Central memory CD4-positive, alpha-beta T cell (primary cell): ENCODE measurements around the gene IGSF3.
A peak's percentile ranks its signal among the peaks of the same experiment; 100 is the strongest.
"Not testable (repeated sequence)": the region's sequence is repeated elsewhere in the genome, so short reads cannot be mapped to it uniquely, and the experiment has no call there.

Experiments used
- DNase-seq: peaks from one replicate; pipeline ENCODE4 v3.0.0; 2022

The IGSF3 gene

GRCh38 chr1:116595065-116595840 is 72.3 kb downstream of the IGSF3 start:
- not testable (repeated sequence) for DNase-seq

DNA sequence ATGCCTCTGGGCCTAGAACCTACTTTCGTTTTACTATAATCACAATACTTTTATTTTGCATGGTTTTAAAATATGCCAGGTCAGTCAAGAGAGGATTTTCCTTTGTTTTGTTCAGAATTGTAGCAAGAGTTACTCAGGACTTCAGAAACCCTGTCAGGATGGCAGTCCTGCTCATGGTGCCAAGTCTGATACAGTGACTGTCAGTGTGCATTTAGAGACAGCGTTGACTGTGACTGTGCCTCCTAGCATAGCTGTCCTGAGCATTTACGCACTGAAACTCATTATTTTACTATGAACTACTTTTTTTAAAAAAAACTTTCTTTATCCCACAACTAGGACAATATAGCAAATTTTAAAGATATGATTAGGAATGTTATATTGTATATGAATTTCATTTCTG is 73.6 kb downstream of the IGSF3 start:
- not testable (repeated sequence) for DNase-seq

- not testable (repeated sequence) for DNase-seq
These were observed 74.1 kb downstream of the IGSF3 start for GRCh38 chr1:116593401-116593800.

GRCh38 chr1:116591951-116592605 is 75.5 kb downstream of the IGSF3 start:
- not testable (repeated sequence) for DNase-seq

GRCh38 chr1:116591006-116591950 is 76.3 kb downstream of the IGSF3 start:
- not testable (repeated sequence) for DNase-seq

DNA sequence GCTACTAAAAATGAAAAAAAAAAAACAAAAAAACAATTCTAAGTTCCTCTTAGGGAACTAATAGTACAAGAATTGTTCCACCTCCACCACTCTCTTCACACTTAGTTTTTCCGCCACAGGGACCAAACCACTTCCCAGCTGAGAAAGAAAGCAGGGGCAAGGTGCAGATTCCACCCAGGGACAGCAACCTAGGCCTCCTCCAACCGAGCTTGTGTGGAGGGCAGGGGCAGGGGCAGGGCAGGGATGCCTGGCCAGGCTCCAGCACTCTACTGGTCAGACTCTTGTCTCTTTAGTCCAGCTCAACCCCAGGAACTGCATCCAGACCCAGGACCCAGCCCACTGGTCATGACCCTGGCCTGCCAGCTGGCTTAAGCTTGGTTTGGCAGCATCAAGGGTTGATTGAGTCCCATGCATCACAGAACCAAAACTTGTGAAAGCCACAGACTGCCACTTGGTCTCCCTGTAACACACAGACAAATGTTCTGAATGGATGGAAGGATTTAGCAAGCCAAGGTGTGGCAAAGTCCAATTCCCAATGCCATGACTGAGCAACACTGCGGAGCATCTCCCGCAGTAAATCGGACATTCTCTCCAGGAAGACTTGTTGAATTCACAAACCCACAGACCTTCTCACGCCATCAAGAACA is 77.1 kb downstream of the IGSF3 start:
- not testable (repeated sequence) for DNase-seq

DNA sequence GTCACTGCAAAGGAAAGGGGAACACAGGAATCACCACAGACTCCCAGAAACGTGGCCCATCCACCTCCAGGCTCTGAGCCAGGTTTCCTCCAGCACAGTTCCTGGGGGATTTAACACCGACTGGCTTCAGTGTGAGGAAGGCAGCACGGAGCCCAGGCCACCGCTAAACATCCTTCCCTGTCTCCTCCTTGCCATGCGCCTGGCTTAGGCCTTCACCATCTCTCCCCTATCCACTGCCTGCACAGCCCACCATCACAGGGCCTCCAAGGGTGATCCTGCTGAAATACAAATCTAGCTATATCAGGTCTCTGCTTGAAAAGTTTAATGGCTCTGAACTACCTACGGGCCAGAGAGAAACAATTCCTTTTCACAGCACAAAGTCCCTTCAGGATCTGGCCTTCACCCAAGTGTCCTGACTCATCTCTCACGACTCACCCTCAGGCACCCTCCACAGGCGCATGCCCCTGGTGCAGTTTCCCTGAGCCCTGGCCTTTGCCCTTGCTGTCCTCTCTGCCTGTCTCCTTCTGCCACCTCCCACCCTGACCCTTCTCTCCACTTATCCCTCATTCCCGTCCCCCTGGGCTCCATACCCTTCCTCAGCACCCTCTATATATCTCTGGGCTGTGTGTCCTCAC is 78.3 kb downstream of the IGSF3 start:
- not testable (repeated sequence) for DNase-seq

DNA sequence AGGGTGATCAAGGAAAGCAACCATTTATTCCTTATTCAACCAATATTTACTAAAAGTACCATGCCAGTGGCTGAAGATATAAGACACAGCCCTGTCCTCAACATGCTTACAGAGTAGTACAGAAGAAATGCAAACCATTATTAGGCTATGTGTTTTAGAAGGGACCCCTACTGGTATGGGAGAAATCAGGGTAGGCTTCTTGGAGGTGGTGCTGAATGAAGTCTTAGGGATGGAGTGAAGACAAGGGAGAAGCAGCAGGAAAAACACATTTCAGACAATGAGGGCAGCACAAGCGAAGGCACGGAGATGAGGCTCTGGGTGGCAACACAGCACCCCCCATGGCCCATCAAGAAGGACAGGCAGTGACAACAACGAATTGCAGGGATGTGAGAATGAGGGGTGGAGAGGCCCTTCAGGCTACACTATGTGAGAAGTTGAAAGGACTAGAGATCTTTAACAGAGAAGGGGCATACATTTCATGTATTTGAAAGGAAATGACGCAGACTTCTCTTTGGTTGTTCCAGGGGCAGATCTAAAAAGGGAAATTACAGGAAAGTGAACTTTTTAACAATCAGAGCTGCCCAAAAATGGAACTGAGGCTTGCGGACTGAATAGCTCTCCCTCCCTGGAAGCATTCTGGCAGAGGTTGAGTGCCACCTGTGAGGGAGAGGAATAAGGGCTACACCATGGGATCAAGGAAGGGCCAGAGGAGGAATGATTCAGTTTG is 79.9 kb downstream of the IGSF3 start:
- no peak for DNase-seq

- DNase-seq: no peak
These were observed 80.8 kb downstream of the IGSF3 start for GRCh38 chr1:116586741-116587143.

GRCh38 chr1:116585886-116586285 is 81.6 kb downstream of the IGSF3 start:
- DNase-seq: no peak

GRCh38 chr1:116581323-116581885 is 86.1 kb downstream of the IGSF3 start:
- DNase-seq: no peak

- DNase-seq: no peak
These were observed 86.8 kb downstream of the IGSF3 start for GRCh38 chr1:116580446-116581322.

GRCh38 chr1:116579259-116579875 is 88.2 kb downstream of the IGSF3 start:
- no peak for DNase-seq

- DNase-seq: no peak
These were observed 89.0 kb downstream of the IGSF3 start for GRCh38 chr1:116578581-116578980.

GRCh38 chr1:116577759-116578314 is 89.7 kb downstream of the IGSF3 start:
- DNase-seq: no peak

GRCh38 chr1:116574581-116575291 is 92.8 kb downstream of the IGSF3 start:
- DNase-seq: peak; percentile 51

DNA sequence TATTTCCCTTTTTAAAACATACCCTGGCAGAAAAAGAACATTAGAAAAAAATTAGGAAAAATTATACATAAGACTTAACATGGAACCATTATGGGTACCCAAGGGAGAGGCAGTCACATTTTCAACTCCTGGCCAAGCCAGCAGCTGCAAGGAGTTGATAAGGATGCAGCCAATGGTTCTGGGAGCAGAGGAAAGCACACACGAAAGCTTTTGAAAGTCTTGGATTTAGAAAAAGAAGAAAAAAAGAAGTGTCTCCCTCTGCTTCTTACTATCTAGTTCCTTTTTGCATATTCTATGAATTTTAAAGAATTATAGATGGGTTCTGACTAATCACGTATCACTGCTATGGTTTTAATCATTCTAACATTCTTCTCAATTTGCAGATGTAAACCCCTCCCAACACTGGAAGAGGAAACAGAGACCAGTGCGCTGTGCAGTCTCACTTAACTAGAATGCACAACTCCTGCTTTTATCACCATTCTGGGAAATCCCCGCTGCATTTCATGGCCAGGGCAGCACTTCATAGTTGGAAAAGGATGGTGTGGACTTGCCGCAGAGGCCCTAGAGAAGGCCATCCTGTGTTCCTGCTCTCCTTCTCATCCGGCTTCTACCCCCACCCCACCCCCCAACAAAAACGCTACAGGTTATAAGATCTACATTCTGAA is 94.0 kb downstream of the IGSF3 start:
- DNase-seq: no peak
